T-cell (primary cell): ENCODE results near the gene ENTPD1. TPM values are rescaled to one million over a fixed set of nuclear protein-coding genes. Genes with fewer than 3 reads are reported as not detected.

Experiments used
- total RNA-seq, 35 experiments: library from RNA in 6 of 35; stranded (reverse) in 6 of 35; fragments of 120-200 nt in 1 of 35; gene quantifications; one replicate each; pipeline versions ENCODE4 v1.2.1 to v1.2.4 and lab custom pipeline; 2013 to 2026

Gene ENTPD1
- total RNA-seq, 5 donors from 2014 or later (not counting 1 experiment from before 2014, with no cell fraction given): 1.5 to 4.6 (median 1.9) TPM

Other genes with a start within 250 kb of the ENTPD1 start
- 1 to 10 TPM in 4 of 5 donors, under 1 TPM in 1; 0.98 to 2.4 (median 1.8) TPM for gene SORBS1, start 194.8 kb upstream of the ENTPD1 start, total RNA-seq
- 10 to 100 TPM; 24.7 to 32.7 (median 28.4) TPM for gene ALDH18A1, start 99.5 kb upstream of the ENTPD1 start, total RNA-seq
- 10 to 100 TPM; 16.2 to 20.2 (median 18.8) TPM for gene TCTN3, start 62.2 kb upstream of the ENTPD1 start, total RNA-seq
- under 1 TPM in 1 of 5 donors, not detected in 4; 0.25 TPM for gene CC2D2B, start 151.8 kb downstream of the ENTPD1 start, total RNA-seq